NT2/D1 (cell line): ENCODE data around the gene TSPEAR.

Experiments used
- DNase-seq: peaks from one replicate; pipeline ENCODE4 v3.0.0-alpha.2; 2011; ENCODE audit warnings: low read depth, low spot score
- H3K27me3 ChIP-seq: 2 replicates; pipeline ENCODE4 v1.6.0; 2011; ENCODE audit warnings: mild to moderate bottlenecking; ENCODE audit not compliant: insufficient read length, insufficient read depth
- H3K36me3 ChIP-seq: 2 replicates; pipeline ENCODE4 v1.6.1; 2011; ENCODE audit warnings: mild to moderate bottlenecking, low read length, mixed read lengths; ENCODE audit not compliant: insufficient read depth, insufficient read length
- H3K4me1 ChIP-seq: 2 replicates; pipeline ENCODE4 v1.5.1; 2011; ENCODE audit not compliant: insufficient read depth, insufficient read length
- H3K4me3 ChIP-seq: 2 replicates; pipeline ENCODE4 v1.5.1; 2011; ENCODE audit warnings: low read depth; ENCODE audit not compliant: insufficient read length
- H3K9ac ChIP-seq: 2 replicates; pipeline ENCODE4 v1.6.0; 2011; ENCODE audit warnings: low read depth; ENCODE audit not compliant: insufficient read length
- H3K9me3 ChIP-seq: 2 replicates; pipeline ENCODE4 v1.5.1; 2011; ENCODE audit warnings: mild to moderate bottlenecking, low read length; ENCODE audit not compliant: insufficient read depth
- SUZ12 ChIP-seq: IDR thresholded peaks from 2 replicates; pipeline ENCODE4 v1.6.1; 2011; ENCODE audit not compliant: insufficient read length, insufficient read depth; ENCODE audit errors: extremely low read depth
- YY1 ChIP-seq: IDR thresholded peaks from 2 replicates; pipeline ENCODE4 v1.6.1; 2011; ENCODE audit not compliant: insufficient read length, insufficient read depth
- ZNF274 ChIP-seq: IDR thresholded peaks from 2 replicates; pipeline ENCODE4 v1.6.1; 2011; ENCODE audit warnings: mild to moderate bottlenecking, low read depth, low read length

The TSPEAR gene

DNA sequence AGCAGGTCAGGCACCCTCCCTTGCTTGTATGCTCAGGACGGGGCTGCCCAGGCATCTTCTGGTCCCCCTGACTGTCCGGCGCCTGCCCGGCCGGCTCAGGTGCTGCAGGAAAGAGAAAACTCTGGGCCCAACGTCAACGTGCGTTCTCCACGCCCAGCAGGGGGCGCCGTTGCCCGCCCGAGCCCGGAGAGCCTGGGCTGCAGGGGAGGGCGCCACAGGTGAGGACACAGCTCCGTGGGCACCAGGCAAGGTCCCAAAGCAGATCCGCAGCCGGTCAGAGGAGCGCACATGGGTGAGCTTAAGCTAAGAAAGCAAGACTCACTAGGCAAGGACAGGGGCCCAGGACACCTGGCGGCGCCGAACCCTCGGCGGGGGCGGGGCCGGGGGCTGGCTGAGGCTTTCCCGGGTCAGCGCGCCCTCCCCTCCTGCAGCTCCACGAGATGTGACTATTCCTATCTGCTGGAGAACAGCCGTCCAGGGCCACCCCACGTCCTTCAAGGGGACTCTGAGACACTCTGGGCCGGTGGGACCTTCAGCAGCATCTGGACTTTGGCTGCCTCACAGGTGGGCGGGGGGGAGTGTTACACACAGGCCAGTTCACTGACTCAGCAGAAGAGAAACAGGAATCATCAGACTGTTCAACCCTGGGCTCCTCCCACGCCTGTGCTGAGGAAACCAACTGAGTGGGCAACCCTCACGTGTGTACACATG is 200.7 kb downstream of the TSPEAR start:
- peak; percentile 70 for DNase-seq
- Histone ChIP-seq H3K9ac (peak overlapping the region; percentile 57), H3K4me3 (peak overlapping the region; percentile 51), H3K9me3 (no peaks in the 10 kb centered on the region), H3K4me1 (peaks cover 21% of the 10 kb centered on the region), H3K27me3 (peaks cover 8% of the 10 kb centered on the region), H3K36me3 (no peaks in the 10 kb centered on the region)
- no peak for TF ChIP-seq ZNF274
- TF ChIP-seq SUZ12 = no peak
- TF ChIP-seq YY1 = no peak

- H3K4me1 ChIP-seq = peaks cover 21% of the 10 kb centered on the region
- H3K9me3 ChIP-seq = no peaks in the 10 kb centered on the region
- no peak for TF ChIP-seq SUZ12
- TF ChIP-seq ZNF274 = no peak
- H3K36me3 ChIP-seq = no peaks in the 10 kb centered on the region
- H3K4me3 ChIP-seq = no peak overlapping the region
- DNase-seq = no peak
- peaks cover 8% of the 10 kb centered on the region for H3K27me3 ChIP-seq
- H3K9ac ChIP-seq = peak overlapping the region; percentile 33
These were observed 201.3 kb downstream of the TSPEAR start for GRCh38 chr21:44510109-44510507.

- no peak overlapping the region for H3K9ac ChIP-seq
- no peaks in the 10 kb centered on the region for H3K36me3 ChIP-seq
- H3K4me3 ChIP-seq = no peak overlapping the region
- no peaks in the 10 kb centered on the region for H3K9me3 ChIP-seq
- peaks cover 21% of the 10 kb centered on the region for H3K4me1 ChIP-seq
- no peak for DNase-seq
- no peak for TF ChIP-seq YY1
- H3K27me3 ChIP-seq = peaks cover 8% of the 10 kb centered on the region
These were observed 201.8 kb downstream of the TSPEAR start for GRCh38 chr21:44509539-44509938.

DNA sequence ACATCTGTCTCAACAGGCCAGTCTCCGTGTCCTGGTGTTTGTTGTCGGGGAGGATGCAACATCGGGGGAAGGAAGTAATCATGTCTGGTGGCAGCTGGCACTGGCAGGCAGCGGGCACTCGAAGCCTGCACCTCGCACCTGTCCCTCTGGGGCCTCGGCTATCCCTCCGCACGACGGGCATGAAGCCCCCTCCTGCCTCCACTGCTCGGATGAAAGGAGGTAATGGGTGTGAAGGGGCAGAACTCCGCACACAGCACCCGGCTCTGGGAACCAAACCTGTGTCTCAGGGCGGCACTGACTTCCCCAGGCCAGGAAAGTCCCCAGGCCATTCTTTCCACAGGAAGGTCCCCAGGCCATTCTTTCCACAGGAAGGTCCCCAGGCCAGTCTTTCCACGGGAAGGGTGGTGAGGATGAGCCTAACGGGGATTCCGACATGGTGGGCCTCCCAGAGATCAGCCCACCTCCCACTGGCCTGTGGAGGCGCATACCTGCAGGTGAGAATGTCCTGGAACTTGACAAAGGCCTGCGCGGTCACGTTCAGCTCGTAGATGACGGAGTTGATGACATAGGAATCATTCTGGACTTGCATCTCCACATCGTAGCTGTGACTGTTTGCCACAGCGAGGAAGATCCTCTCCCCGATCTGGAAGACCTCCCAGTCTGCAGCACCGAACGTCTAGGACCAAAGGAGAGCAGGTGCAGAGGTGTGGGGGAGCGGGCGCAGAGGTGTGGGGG is 202.5 kb downstream of the TSPEAR start:
- H3K9ac ChIP-seq = no peak overlapping the region
- no peak for TF ChIP-seq SUZ12
- no peak for TF ChIP-seq YY1
- no peak for TF ChIP-seq ZNF274
- H3K4me1 ChIP-seq = peaks cover 21% of the 10 kb centered on the region
- no peaks in the 10 kb centered on the region for H3K36me3 ChIP-seq
- no peaks in the 10 kb centered on the region for H3K9me3 ChIP-seq
- DNase-seq = no peak
- no peak overlapping the region for H3K4me3 ChIP-seq
- peaks cover 8% of the 10 kb centered on the region for H3K27me3 ChIP-seq

GRCh38 chr21:44508426-44508710 is 203.0 kb downstream of the TSPEAR start:
- H3K4me1 ChIP-seq = peaks cover 21% of the 10 kb centered on the region
- peaks cover 8% of the 10 kb centered on the region for H3K27me3 ChIP-seq
- H3K36me3 ChIP-seq = no peaks in the 10 kb centered on the region
- no peak overlapping the region for H3K4me3 ChIP-seq
- H3K9ac ChIP-seq = no peak overlapping the region
- H3K9me3 ChIP-seq = no peaks in the 10 kb centered on the region
- DNase-seq = no peak
- TF ChIP-seq SUZ12 (no peak), YY1 (no peak), ZNF274 (no peak)

- peaks cover 8% of the 10 kb centered on the region for H3K27me3 ChIP-seq
- no peak for DNase-seq
- H3K36me3 ChIP-seq = no peaks in the 10 kb centered on the region
- TF ChIP-seq SUZ12 = no peak
- TF ChIP-seq YY1 = no peak
- TF ChIP-seq ZNF274 = no peak
- peaks cover 21% of the 10 kb centered on the region for H3K4me1 ChIP-seq
- no peak overlapping the region for H3K4me3 ChIP-seq
- H3K9ac ChIP-seq = no peak overlapping the region
- no peaks in the 10 kb centered on the region for H3K9me3 ChIP-seq
These were observed 203.5 kb downstream of the TSPEAR start for GRCh38 chr21:44507673-44508425.

GRCh38 chr21:44506279-44507255 is 204.8 kb downstream of the TSPEAR start:
- H3K4me3 ChIP-seq = no peak overlapping the region
- TF ChIP-seq YY1 (no peak), SUZ12 (no peak), ZNF274 (no peak)
- peaks cover 6% of the 10 kb centered on the region for H3K27me3 ChIP-seq
- peak overlapping the region; percentile 13 for H3K9ac ChIP-seq
- DNase-seq = no peak
- H3K9me3 ChIP-seq = no peaks in the 10 kb centered on the region
- H3K36me3 ChIP-seq = no peaks in the 10 kb centered on the region
- H3K4me1 ChIP-seq = peaks cover 21% of the 10 kb centered on the region
